RKO (cell line): ENCODE data around the gene DIAPH2.

Experiments used
- DNase-seq: peaks from one replicate; pipeline ENCODE4 v3.0.0-alpha.2; 2016; ENCODE audit warnings: low spot score

The DIAPH2 gene

GRCh38 chrX:97057349-97057909 is 372.8 kb downstream of the DIAPH2 start:
- no peak for DNase-seq

GRCh38 chrX:97060020-97060419 is 375.4 kb downstream of the DIAPH2 start:
- DNase-seq = no peak

- no peak for DNase-seq
Observed at GRCh38 chrX:97065066-97065465, 380.4 kb downstream of the DIAPH2 start.

GRCh38 chrX:97065973-97066372 is 381.3 kb downstream of the DIAPH2 start:
- peak; percentile 18 for DNase-seq

GRCh38 chrX:97066381-97066780 is 381.7 kb downstream of the DIAPH2 start:
- no peak for DNase-seq

GRCh38 chrX:97070346-97070745 is 385.7 kb downstream of the DIAPH2 start:
- no peak for DNase-seq

- DNase-seq = no peak
Observed at GRCh38 chrX:97074400-97074799, 389.8 kb downstream of the DIAPH2 start.

- no peak for DNase-seq
Observed at GRCh38 chrX:97089116-97089515, 404.5 kb downstream of the DIAPH2 start.

- no peak for DNase-seq
Observed at GRCh38 chrX:97096385-97096784, 411.7 kb downstream of the DIAPH2 start.

GRCh38 chrX:97102938-97103337 is 418.3 kb downstream of the DIAPH2 start:
- DNase-seq = no peak

- DNase-seq = no peak
Observed at GRCh38 chrX:97109730-97110129, 425.1 kb downstream of the DIAPH2 start.

- no peak for DNase-seq
Observed at GRCh38 chrX:97117572-97117971, 432.9 kb downstream of the DIAPH2 start.

GRCh38 chrX:97119474-97120109 is 434.9 kb downstream of the DIAPH2 start:
- no peak for DNase-seq

- DNase-seq = no peak
Observed at GRCh38 chrX:97123001-97123400, 438.4 kb downstream of the DIAPH2 start.

GRCh38 chrX:97126020-97126419 is 441.4 kb downstream of the DIAPH2 start:
- DNase-seq = no peak

- no peak for DNase-seq
Observed at GRCh38 chrX:97132664-97133415, 448.2 kb downstream of the DIAPH2 start.

- no peak for DNase-seq
Observed at GRCh38 chrX:97145934-97146333, 461.3 kb downstream of the DIAPH2 start.

GRCh38 chrX:97155816-97156215 is 471.2 kb downstream of the DIAPH2 start:
- no peak for DNase-seq

- peak; percentile 24 for DNase-seq
Observed at GRCh38 chrX:97158269-97158668, 473.6 kb downstream of the DIAPH2 start.

- no peak for DNase-seq
Observed at GRCh38 chrX:97159916-97160800, 475.5 kb downstream of the DIAPH2 start.

GRCh38 chrX:97167333-97167732 is 482.7 kb downstream of the DIAPH2 start:
- no peak for DNase-seq

- DNase-seq = no peak
Observed at GRCh38 chrX:97168646-97169045, 484.0 kb downstream of the DIAPH2 start.
